Fibroblast of lung (primary cell): Measurements from ENCODE around the gene CYBA. TPM values are rescaled to one million over a fixed set of nuclear protein-coding genes. Genes with fewer than 3 reads are reported as not detected.

Experiments
- DNase-seq, 2 donors: peaks; one replicate each; pipeline versions ENCODE4 v3.0.0 to v3.0.0-alpha.2; 2010; ENCODE audit warnings: low read depth in 2 of 2
- H2AFZ ChIP-seq: 2 replicates; pipeline ENCODE4 v1.5.1; 2012; ENCODE audit warnings: low read length, control low read depth, inconsistent platforms
- H3K27ac ChIP-seq: 2 replicates; pipeline ENCODE4 v1.5.1; 2011; ENCODE audit warnings: low read length, control low read depth; ENCODE audit not compliant: insufficient read depth
- H3K27me3 ChIP-seq: 2 replicates; pipeline ENCODE4 v1.5.1; 2011; ENCODE audit warnings: mild to moderate bottlenecking, low read length; ENCODE audit not compliant: control insufficient read depth, insufficient read depth
- H3K36me3 ChIP-seq: 2 replicates; pipeline ENCODE4 v1.5.1; 2011; ENCODE audit warnings: low read length; ENCODE audit not compliant: control insufficient read depth, insufficient read depth
- H3K4me1 ChIP-seq: 2 replicates; pipeline ENCODE4 v1.5.1; 2011; ENCODE audit warnings: low read length; ENCODE audit not compliant: control insufficient read depth, insufficient read depth; ENCODE audit errors: extremely low read depth
- H3K4me2 ChIP-seq: 2 replicates; pipeline ENCODE4 v1.5.1; 2011; ENCODE audit warnings: low read length, control low read depth; ENCODE audit not compliant: insufficient read depth; ENCODE audit errors: extremely low read depth
- H3K4me3 ChIP-seq, 4 experiments: fragments of 200-600 bp in 1 of 4; sonication (generic) in 1 of 4; replicated peaks in 1 of 4; 2 replicates each; pipeline ENCODE4 v1.5.1; 2011 to 2016; ENCODE audit warnings: low read length in 4 of 4, low read depth in 3 of 4, mild to moderate bottlenecking in 3 of 4, control low read depth in 2 of 4, inconsistent platforms in 1 of 4, mixed read lengths in 1 of 4; ENCODE audit not compliant: insufficient read depth in 1 of 4; ENCODE audit errors: control extremely low read depth in 1 of 4
- H3K79me2 ChIP-seq: 2 replicates; pipeline ENCODE4 v1.5.1; 2012; ENCODE audit warnings: mild to moderate bottlenecking, low read length, inconsistent platforms; ENCODE audit not compliant: control insufficient read depth, insufficient read depth
- H3K9ac ChIP-seq: 2 replicates; pipeline ENCODE4 v1.5.1; 2011; ENCODE audit warnings: mild to moderate bottlenecking, low read length, control low read depth; ENCODE audit not compliant: insufficient read depth
- H3K9me3 ChIP-seq: 2 replicates; pipeline ENCODE4 v1.5.1; 2012; ENCODE audit warnings: low read depth, low read length; ENCODE audit not compliant: control insufficient read depth, insufficient read depth
- H4K20me1 ChIP-seq: 2 replicates; pipeline ENCODE4 v1.5.1; 2011; ENCODE audit warnings: low read length; ENCODE audit not compliant: control insufficient read depth, insufficient read depth; ENCODE audit errors: extremely low read depth
- EZH2 ChIP-seq: IDR thresholded peaks from 2 replicates; pipeline ENCODE4 v1.5.1; 2012; ENCODE audit warnings: low read length, control low read depth, mild to moderate bottlenecking; ENCODE audit errors: missing control alignments
- polyA plus RNA-seq, 2 donors: library from polyadenylated mRNA; depleted of rRNA in 1 of 2; stranded (reverse) in 1 of 2; unstranded in 1 of 2; fragments of >200 nt; gene quantifications; 2 replicates each; pipeline ENCODE4 v1.2.1, GENCODE V29; 2011 to 2012; ENCODE audit warnings: missing spikeins in 1 of 2
- total RNA-seq: library from RNA; depleted of rRNA; stranded (reverse); fragments of >200 nt; gene quantifications from 2 replicates; pipeline ENCODE4 v1.2.1, GENCODE V29; 2014
- TF ChIP-seq, protein P1 (sequence below), 2 donors: IDR thresholded peaks in 1 of 2; conservative IDR thresholded peaks in 1 of 2; 1 replicate in 1 of 2; 2 replicates in 1 of 2; pipeline ENCODE4 v1.5.1; 2011 to 2012; ENCODE audit warnings: low read length in 2 of 2, control low read depth in 1 of 2, inconsistent platforms in 1 of 2, low read depth in 1 of 2, mild to moderate bottlenecking in 1 of 2

Gene CYBA
- total and polyA plus RNA-seq, 2 donors (not counting 1 experiment from before 2014, with no cell fraction given), result 74.7 to 124 TPM

DNA sequence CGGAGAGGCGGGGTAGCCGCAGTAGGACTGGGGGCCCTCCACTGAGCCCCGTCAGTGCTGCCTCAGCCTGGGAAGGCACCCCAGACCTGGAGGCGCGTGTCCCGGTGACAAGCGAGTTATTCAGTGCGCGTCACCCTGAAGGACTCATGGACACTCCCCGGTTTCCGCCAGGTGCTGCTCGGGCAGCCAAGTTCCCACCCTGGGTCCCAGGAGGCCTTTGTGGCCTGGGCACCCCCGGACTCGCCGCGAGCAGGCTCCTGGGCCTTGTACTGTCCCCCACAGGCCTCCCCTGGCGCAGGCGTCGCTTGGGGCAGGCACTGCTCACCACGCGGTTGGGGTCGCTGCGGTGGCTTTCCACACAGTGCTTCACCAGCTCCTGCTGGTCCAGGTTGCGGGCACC, 47.8 kb upstream of the CYBA start:
- Histone ChIP-seq H4K20me1 (no peaks in the 10 kb centered on the region), H3K9ac (no peak overlapping the region), H2AFZ (no peak overlapping the region), H3K27ac (no peak overlapping the region), H3K27me3 (no peaks in the 10 kb centered on the region), H3K9me3 (no peaks in the 10 kb centered on the region), H3K4me2 (no peak overlapping the region), H3K4me3 (no peak overlapping the region), H3K79me2 (peaks cover 5% of the 10 kb centered on the region), H3K4me1 (peaks cover 11% of the 10 kb centered on the region), H3K36me3 (peaks cover 17% of the 10 kb centered on the region)
- no peak for DNase-seq
- TF ChIP-seq EZH2, result no peak
- TF ChIP-seq, protein P1, sequence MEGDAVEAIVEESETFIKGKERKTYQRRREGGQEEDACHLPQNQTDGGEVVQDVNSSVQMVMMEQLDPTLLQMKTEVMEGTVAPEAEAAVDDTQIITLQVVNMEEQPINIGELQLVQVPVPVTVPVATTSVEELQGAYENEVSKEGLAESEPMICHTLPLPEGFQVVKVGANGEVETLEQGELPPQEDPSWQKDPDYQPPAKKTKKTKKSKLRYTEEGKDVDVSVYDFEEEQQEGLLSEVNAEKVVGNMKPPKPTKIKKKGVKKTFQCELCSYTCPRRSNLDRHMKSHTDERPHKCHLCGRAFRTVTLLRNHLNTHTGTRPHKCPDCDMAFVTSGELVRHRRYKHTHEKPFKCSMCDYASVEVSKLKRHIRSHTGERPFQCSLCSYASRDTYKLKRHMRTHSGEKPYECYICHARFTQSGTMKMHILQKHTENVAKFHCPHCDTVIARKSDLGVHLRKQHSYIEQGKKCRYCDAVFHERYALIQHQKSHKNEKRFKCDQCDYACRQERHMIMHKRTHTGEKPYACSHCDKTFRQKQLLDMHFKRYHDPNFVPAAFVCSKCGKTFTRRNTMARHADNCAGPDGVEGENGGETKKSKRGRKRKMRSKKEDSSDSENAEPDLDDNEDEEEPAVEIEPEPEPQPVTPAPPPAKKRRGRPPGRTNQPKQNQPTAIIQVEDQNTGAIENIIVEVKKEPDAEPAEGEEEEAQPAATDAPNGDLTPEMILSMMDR (conservative IDR thresholded peaks at IDR 0.05 in 1 of 2, IDR thresholded peaks at IDR 0.05 in 1 of 2; ENCODE audit: low read depth in 1 of 2, low read length in 2 of 2), result no peak

DNA sequence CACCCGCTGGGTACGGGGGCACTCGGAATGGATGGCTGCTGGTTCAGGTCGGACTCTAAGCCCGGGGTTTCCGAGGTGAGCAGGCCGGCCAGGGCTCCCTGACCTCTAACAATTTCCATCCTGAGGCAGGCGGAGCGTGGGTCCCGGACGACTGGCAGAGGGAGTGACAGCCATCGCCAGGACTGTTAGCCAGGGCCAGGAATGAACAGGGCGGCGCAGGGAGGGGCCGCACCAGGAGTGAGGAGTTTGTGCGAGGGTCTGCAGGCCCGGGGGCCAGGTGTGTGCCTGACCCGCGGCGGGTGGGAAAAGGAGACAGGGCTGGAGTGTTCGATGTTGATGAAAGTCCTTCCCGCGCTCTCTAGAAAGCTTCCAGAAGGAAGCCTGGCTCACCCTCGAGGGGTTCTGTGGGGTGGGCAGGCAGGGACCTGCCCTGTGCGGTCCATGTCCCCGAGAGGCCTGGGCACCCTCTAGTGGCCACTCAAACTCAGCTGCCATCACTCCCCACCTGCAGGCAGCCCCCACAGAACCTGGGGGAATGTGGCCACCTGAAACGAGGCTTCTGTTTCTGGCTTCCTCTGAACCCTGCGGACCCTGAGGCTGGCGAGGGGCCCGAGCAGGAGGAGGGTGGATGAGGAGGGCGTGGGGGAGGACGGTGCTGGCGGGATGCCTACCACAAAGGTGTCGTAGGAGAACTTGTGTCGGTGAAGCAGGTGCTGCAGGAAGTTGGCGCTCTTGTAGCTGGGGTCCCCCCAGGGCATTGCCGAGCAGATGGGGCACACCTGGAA, 47.2 kb upstream of the CYBA start:
- Histone ChIP-seq H3K4me2 (no peak overlapping the region), H3K27me3 (no peaks in the 10 kb centered on the region), H3K79me2 (peaks cover 3% of the 10 kb centered on the region), H2AFZ (no peak overlapping the region), H3K4me3 (no peak overlapping the region), H3K9ac (no peak overlapping the region), H3K36me3 (peaks cover 17% of the 10 kb centered on the region), H4K20me1 (no peaks in the 10 kb centered on the region), H3K27ac (no peak overlapping the region), H3K4me1 (peaks cover 11% of the 10 kb centered on the region), H3K9me3 (no peaks in the 10 kb centered on the region)
- TF ChIP-seq, protein P1 (conservative IDR thresholded peaks at IDR 0.05 in 1 of 2, IDR thresholded peaks at IDR 0.05 in 1 of 2; ENCODE audit: low read depth in 1 of 2, low read length in 2 of 2), result peak in 1 of 2 donors; percentile 17
- no peak for TF ChIP-seq EZH2
- no peak for DNase-seq

DNA sequence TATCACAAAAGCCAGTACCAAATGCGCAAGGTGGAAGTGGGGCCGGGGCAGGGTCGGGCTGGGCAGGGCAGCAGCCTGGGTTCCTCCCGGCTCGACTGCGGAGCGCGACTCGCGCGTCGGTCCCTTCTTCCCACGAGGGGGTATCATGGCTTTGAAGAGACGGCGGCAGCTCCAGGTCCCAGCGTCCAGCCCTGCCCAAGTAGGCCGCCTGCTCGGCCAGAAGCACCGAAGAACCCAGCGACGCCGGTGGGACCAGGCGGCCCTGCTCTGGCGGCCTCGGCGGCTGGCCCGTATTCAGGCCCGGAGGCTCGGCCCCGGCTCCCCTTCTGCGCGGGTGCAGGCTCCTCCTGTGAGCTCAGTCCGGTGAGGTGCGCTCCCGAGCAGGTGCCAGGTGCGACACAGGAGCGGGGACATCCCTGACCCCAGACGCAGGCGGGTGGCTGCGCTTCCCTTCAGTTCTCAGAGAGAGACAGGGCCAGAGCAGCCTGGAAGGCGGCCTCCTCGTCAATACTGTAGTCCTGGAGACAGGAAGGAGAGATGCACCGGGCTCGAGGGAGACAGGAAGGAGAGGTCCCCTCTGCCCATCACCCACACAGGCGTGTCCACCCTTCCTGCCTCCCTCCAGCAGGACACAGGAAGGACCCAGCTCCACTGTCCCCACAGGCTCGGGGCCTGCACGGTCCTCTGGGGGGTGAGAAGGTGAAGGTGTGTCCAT, 46.4 kb upstream of the CYBA start:
- no peaks in the 10 kb centered on the region for H3K27me3 ChIP-seq
- H3K36me3 ChIP-seq, result peaks cover 14% of the 10 kb centered on the region
- no peaks in the 10 kb centered on the region for H3K9me3 ChIP-seq
- peaks cover 11% of the 10 kb centered on the region for H3K4me1 ChIP-seq
- no peak overlapping the region for H3K4me3 ChIP-seq
- H3K4me2 ChIP-seq, result no peak overlapping the region
- no peak for TF ChIP-seq EZH2
- TF ChIP-seq, protein P1 (conservative IDR thresholded peaks at IDR 0.05 in 1 of 2, IDR thresholded peaks at IDR 0.05 in 1 of 2; ENCODE audit: low read depth in 1 of 2, low read length in 2 of 2), result no peak
- peaks cover 3% of the 10 kb centered on the region for H3K79me2 ChIP-seq
- no peak overlapping the region for H3K27ac ChIP-seq
- no peaks in the 10 kb centered on the region for H4K20me1 ChIP-seq
- no peak for DNase-seq
- no peak overlapping the region for H2AFZ ChIP-seq
- H3K9ac ChIP-seq, result no peak overlapping the region
